Cortex of kidney (tissue), 1 donor: Measurements from ENCODE around the gene MX1.
"Not testable (repeated sequence)": the region's sequence is repeated elsewhere in the genome, so short reads cannot be mapped to it uniquely, and the experiment has no call there.

Experiments
- DNase-seq: peaks from one replicate; lab custom pipeline; 2025; lab: John Stamatoyannopoulos, UW

MX1 gene

GRCh38 chr21:41407541-41408460 lies 18.2 kb upstream of the MX1 start:
- no peak for DNase-seq

- no peak for DNase-seq
Measured at GRCh38 chr21:41410361-41410760, 15.7 kb upstream of the MX1 start.

- no peak for DNase-seq
Measured at GRCh38 chr21:41410767-41411448, 15.1 kb upstream of the MX1 start.

DNA sequence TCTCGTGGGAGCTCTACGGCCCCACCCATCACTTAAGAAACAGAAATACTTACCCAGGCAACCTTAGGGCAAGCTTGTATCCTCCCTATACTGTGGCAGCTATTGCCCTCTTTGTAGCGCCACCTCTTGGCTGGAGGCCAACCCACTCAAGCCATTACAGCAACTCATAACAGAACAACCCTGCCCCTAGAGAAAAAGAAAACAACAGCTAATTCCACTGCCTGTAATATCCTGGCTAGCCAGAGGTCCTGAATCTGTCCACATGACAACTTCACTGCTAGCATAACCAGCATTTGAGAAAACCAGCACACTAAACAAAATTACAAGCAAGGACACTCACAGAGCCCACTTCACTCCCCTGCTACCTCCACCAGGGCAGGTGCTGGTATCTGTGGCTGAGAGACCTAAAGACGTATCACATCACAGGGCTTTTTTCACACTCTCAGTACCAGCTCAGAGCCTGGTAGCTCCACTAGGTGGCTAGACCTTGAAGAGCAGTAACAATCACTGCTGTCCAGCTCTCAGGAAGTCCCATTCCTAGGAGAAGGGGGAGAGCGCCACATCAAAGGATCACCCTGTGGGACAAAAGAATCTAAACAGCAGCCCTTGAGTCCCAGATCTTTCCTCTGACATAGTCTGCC lies 14.5 kb upstream of the MX1 start:
- no peak for DNase-seq

- not testable (repeated sequence) for DNase-seq
Measured at GRCh38 chr21:41417505-41417904, 8.5 kb upstream of the MX1 start.

- no peak for DNase-seq
Measured at GRCh38 chr21:41418393-41418792, 7.6 kb upstream of the MX1 start.

DNA sequence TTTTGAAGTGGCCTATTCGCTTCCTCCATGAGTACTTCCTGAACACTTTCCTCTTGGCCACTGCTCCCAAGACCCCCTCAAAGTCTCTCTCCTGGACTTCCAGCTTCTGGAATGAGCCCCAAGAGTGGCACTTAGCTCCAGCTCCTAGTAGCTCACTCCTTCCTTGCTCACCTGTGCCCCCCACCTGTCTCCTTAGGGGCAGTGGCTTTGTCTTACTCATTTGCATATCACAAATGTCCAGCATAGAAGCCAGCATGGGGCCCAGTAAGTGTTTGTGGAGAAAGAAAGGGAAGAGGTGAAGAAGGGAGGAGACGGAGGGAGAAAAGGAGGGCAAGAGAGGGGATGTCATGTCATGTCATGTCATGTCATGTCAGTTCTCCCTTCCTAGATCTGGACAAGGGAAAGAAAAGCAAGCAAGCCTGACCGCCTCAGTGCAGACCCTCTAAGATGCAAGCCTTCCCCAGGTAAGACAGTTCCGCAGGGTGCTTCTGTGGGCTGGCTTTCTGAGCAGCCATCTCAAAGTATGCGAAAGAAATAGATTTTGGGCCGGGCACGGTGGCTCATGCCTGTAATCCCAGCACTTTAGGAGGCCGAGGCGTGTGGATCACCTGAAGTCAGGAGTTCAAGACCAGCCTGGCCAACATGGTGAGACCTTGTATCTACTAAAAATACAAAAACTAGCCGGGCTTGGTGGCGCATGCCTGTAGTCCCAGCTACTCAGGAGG lies 6.9 kb upstream of the MX1 start:
- DNase-seq = no peak

GRCh38 chr21:41419921-41420862 lies 5.8 kb upstream of the MX1 start:
- DNase-seq = no peak

DNA sequence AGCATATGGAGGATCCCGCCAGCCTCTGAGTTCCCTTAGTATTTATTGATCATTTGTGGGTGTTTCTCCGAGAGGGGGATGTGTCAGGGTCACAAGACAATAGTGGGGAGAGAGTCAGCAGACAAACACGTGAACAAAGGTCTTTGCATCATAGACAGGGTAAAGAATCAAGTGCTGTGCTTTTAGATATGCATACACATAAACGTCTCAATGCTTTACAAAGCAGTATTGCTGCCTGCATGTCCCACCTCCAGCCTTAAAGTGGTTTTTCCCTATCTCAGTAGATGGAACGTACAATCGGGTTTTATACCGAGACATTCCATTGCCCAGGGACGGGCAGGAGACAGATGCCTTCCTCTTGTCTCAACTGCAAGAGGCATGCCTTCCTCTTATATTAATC lies 5.0 kb upstream of the MX1 start:
- not testable (repeated sequence) for DNase-seq

DNA sequence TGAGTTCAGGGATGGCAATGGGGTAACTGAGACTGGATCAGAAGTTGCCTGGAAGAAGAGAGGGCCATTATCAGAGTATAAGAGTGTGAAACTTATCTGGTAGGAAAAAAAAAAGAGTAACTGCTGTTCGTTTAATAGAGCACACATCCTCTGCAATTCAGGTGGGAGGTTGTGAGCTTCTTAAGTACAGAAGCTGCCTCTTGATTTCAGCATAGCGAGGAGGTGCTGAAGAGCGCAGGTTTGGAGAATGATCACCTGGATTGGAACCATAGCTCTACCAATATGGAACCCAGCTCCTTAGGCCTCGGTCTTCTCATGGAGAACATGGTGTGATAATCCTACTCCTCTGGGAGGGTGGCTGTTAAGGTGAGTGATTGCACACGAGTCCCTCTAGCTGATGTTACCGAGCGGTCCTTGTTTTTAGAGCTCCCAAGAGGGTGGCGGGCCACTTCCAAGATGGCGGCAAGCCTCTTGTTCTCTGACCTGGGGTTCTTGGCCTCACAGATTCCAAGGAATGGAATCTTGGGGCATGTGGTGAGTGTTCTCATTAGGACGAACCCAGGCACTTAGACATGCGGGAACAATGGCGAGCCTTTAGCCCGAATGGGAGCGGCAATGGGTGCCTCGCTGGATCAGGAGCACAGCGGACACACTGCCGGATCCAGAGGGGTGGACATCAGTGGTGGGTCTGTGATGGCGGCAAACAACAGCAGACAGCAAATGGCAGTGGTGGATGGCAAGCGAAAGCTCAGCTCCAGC lies 3.3 kb upstream of the MX1 start:
- no peak for DNase-seq

DNA sequence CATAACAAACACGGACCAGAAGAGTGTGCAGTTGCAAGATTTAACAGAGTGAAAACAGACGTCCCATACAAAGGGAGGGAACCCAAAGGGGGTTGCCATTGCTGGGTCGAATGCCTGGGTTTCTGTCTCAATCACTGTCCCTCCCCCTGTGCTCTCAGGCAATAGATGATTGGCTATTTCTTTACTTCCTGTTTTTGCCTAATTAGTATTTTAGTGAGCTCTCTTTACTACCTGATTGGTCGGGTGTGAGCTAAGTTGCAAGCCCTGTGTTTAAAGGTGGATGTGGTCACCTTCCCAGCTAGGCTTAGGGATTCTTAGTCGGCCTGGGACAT lies 2.8 kb upstream of the MX1 start:
- DNase-seq = not testable (repeated sequence)

- no peak for DNase-seq
Measured at GRCh38 chr21:41425588-41425953, 468 bp upstream of the MX1 start.

- no peak for DNase-seq
Measured at GRCh38 chr21:41426676-41427404, 801 bp downstream of the MX1 start.

- no peak for DNase-seq
Measured at GRCh38 chr21:41427556-41427955, 1.5 kb downstream of the MX1 start.

- DNase-seq = no peak
Measured at GRCh38 chr21:41428311-41428710, 2.3 kb downstream of the MX1 start.

GRCh38 chr21:41428847-41429246 lies 2.8 kb downstream of the MX1 start:
- DNase-seq = no peak

DNA sequence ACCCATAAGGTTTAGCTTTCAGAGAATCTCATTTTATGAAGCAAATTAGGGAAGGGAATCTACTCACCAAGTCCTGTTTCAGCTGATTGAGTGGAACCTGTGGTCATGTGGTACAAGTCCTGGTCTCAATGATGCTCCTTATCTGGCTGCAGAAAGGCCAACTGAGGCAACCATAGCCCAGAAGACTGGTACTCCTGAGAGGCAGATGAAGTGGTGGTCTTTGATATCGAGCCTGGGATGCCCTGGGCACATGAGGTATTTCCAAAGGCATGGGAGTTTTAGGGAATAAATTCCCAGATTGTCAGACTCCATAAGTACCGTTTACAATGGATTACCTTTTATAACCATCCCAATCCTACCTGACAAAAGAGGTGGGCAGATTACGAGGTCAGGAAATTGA lies 3.3 kb downstream of the MX1 start:
- no peak for DNase-seq

DNA sequence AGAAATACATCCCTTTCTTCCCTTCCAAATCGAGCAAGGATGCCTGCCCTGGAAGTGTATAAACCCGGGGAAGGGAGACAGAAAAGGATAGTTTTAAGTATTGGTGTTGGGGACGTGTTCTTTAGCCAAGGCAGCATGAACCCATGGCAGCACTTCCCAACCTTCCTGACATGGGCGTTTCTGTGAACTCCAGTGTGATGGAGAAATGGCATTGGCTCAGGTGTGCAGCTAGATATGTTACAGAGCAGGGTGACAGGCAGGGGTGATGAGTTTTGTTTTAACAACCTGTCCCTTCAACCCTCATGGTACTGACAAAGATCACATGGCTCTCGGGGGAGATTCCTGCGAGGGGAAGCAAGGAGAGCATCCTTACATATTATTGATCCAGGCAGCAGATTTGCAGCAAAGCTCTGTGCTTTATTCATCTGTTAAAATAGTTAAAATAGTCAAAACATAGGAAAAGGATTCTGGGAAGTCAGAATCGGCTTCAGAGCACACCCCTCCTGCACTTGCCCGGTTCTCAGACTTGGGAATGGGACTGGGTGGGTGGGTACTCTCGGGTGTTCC lies 4.0 kb downstream of the MX1 start:
- no peak for DNase-seq

- DNase-seq = no peak
Measured at GRCh38 chr21:41431788-41432548, 5.9 kb downstream of the MX1 start.
